Colonic mucosa (tissue), 4 donors: ENCODE data around the gene SYK. TPM values are rescaled to one million over a fixed set of nuclear protein-coding genes. Genes with fewer than 3 reads are reported as not detected.
"Not testable (repeated sequence)": the region's sequence is repeated elsewhere in the genome, so short reads cannot be mapped to it uniquely, and the experiment has no call there.

Experiments
- DNase-seq: peaks from one replicate; pipeline ENCODE4 v3.0.0-alpha.2; 2020
- H3K27ac ChIP-seq: fragments of 200-600 bp; one replicate; pipeline ENCODE4 v1.8.0; 2021
- H3K27me3 ChIP-seq: fragments of 200-600 bp; one replicate; pipeline ENCODE4 v1.8.0; 2021
- H3K36me3 ChIP-seq: fragments of 200-600 bp; one replicate; pipeline ENCODE4 v1.8.0; 2021
- H3K4me1 ChIP-seq: fragments of 200-600 bp; one replicate; pipeline ENCODE4 v1.8.0; 2021; ENCODE audit warnings: mild to moderate bottlenecking
- H3K4me3 ChIP-seq: fragments of 200-600 bp; one replicate; pipeline ENCODE4 v1.8.0; 2021
- H3K9ac ChIP-seq, 2 donors: one replicate each; pipeline ENCODE4 v1.7.0; 2013; ENCODE audit warnings: control low read depth in 2 of 2, low read depth in 2 of 2, low read length in 2 of 2
- H3K9me3 ChIP-seq: fragments of 200-600 bp; one replicate; pipeline ENCODE4 v1.8.0; 2021
- intact Hi-C: fragments of 100-400 bp; cut with DNase I; formaldehyde crosslinking; loops from one replicate; pipeline ENCODE4 v1.14.1; 2022
- total RNA-seq, 2 donors: library from RNA; stranded (reverse); fragmentation: NEBNext Ultra II Directional in 1 of 2; extraction: Animal tissue kit (Norgen Biotek cat#: 25700) in 1 of 2; gene quantifications; one replicate each; pipeline ENCODE4 v1.2.1, GENCODE V29; 2021
- TF ChIP-seq, protein P1 (sequence below): fragments of 200-600 bp; IDR thresholded peaks from one replicate; pipeline ENCODE4 v1.8.0; 2022; ENCODE audit warnings: antibody characterized with exemption, mild to moderate bottlenecking
- donor health status: healthy.
- donor health status: DM: no; HTN: no; CAD: no.
- donor health status: DM: no; HTN: no; CAD: no.

Gene SYK
- total RNA-seq, 2 donors from 2014 or later = 58.1 to 92.6 TPM

DNA sequence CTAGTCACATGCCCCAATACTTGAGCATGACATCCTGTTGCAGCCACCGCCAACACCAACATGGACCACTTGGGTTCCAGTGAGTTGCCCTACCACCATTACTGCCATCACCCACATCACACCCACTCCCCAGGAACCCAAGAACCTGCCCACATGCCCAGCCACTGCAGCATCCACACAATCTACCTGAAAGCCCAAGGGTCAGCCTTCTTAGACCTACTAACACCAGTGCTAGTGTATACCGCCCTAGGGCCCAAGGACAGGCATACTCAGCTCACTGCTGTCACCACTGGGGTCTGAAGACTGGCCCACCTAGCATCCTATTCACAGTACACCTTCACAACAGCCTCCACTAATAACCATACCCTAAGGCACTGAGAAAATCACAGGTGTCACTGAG, 82.0 kb downstream of the SYK start:
- Histone ChIP-seq H3K4me1 (no peaks in the 10 kb centered on the region), H3K9me3 (no peaks in the 10 kb centered on the region), H3K4me3 (no peak overlapping the region), H3K27me3 (no peaks in the 10 kb centered on the region), H3K9ac (no peak overlapping the region), H3K36me3 (peaks cover 6% of the 10 kb centered on the region), H3K27ac (no peak overlapping the region)
- intact Hi-C loops = no loop called here
- DNase-seq = no peak
- TF ChIP-seq, protein P1, sequence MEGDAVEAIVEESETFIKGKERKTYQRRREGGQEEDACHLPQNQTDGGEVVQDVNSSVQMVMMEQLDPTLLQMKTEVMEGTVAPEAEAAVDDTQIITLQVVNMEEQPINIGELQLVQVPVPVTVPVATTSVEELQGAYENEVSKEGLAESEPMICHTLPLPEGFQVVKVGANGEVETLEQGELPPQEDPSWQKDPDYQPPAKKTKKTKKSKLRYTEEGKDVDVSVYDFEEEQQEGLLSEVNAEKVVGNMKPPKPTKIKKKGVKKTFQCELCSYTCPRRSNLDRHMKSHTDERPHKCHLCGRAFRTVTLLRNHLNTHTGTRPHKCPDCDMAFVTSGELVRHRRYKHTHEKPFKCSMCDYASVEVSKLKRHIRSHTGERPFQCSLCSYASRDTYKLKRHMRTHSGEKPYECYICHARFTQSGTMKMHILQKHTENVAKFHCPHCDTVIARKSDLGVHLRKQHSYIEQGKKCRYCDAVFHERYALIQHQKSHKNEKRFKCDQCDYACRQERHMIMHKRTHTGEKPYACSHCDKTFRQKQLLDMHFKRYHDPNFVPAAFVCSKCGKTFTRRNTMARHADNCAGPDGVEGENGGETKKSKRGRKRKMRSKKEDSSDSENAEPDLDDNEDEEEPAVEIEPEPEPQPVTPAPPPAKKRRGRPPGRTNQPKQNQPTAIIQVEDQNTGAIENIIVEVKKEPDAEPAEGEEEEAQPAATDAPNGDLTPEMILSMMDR = no peak

DNA sequence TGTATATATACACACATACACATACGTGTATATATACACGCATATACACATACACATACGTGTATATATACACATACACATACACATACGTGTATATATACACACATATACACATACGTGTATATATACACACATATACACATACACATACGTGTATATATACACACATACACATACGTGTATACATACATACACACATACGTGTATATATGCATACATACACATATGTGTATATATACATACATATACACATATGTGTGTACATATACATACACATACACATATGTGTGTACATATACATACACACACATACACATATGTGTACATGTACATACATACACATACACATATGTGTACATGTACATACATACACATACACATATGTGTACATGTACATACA, 82.6 kb downstream of the SYK start:
- DNase-seq = no peak
- no peak overlapping the region for H3K27ac ChIP-seq
- H3K9me3 ChIP-seq = no peaks in the 10 kb centered on the region
- TF ChIP-seq, protein P1 = no peak
- H3K4me1 ChIP-seq = no peaks in the 10 kb centered on the region
- intact Hi-C loops = no loop called here
- no peaks in the 10 kb centered on the region for H3K27me3 ChIP-seq
- no peak overlapping the region for H3K4me3 ChIP-seq
- H3K9ac ChIP-seq = no peak overlapping the region
- peaks cover 6% of the 10 kb centered on the region for H3K36me3 ChIP-seq

DNA sequence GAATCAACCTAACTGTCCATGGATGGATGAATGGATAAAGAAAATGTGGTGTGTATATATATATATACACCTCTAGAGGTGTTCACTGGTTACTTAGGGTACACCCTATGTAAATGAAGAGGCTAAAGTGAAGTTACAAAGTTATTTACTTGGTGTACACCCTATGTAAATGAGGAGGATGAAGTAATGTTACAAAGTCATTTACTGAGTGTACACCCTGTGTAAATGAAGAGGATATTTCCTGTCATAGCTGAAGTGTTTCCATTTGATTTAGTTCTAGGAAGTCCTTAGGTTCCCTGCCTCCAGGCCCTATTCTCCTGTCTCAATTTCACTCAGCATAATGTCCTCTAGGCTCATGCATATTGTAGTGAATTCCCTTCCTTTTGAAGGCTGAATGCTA, 85.2 kb downstream of the SYK start:
- H3K36me3 ChIP-seq, intact Hi-C loops: not testable (repeated sequence)

DNA sequence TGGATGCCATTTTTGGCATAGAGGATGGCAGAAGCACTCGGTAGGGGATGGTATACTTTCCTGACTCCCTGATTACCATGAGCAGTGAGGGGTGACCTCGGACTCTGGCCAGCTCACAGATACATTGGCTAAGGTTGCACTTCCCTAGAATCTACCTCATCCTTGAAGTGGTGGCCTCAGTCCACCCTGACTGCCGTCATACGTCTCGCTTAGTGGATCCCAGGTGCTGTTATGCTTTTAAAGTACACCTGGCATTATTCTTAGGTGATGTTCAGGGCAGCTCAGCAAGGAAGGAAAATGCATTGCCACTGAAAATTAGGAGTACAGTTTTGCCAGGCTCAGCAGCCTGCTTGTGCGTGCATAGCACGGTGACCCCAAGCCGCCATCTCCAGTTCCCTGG, 87.3 kb downstream of the SYK start:
- no peaks in the 10 kb centered on the region for H3K27me3 ChIP-seq
- no peaks in the 10 kb centered on the region for H3K36me3 ChIP-seq
- no peak overlapping the region for H3K4me3 ChIP-seq
- intact Hi-C loops = no loop called here
- H3K9me3 ChIP-seq = no peaks in the 10 kb centered on the region
- DNase-seq = no peak
- TF ChIP-seq, protein P1 = no peak
- no peak overlapping the region for H3K9ac ChIP-seq
- H3K4me1 ChIP-seq = no peaks in the 10 kb centered on the region
- no peak overlapping the region for H3K27ac ChIP-seq

More for the DNA sequence above, 85.2 kb downstream of the SYK start:
- H3K9me3 ChIP-seq, H3K27ac ChIP-seq, H3K9ac ChIP-seq, DNase-seq, H3K4me3 ChIP-seq, H3K4me1 ChIP-seq, H3K27me3 ChIP-seq: not testable (repeated sequence)

DNA sequence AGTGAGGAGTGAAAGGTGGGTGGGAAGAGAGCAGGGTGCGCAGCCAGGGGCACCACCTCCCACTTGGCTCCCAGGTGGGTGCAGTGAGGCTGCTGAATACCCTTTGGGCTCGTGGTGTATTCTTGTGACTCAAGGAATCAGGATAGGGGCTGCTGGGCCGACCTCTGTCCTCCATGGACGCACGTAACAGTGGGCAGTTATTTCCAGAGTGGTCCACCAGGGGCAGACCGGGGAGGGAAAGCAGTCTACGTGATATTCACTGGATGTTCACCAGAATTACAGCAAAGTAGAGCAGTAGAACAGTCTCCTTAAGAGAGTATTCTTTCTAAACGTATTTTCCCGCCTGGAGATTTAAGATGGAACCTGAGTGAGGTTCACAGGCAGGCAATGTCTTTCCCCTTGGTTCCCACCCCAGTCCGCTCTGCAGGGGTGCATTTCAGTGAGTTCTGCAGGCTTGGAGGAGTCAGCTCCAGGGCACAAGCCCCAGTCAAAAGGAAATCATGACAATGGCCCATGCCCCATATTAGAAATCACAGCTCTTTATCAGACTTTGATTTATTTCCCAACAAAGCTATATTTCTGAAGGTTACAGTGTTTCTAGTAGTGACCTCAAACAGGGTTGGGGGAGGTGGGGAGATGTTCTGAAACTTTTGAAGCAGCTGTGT, 88.7 kb downstream of the SYK start:
- DNase-seq = no peak
- H3K9me3 ChIP-seq = no peaks in the 10 kb centered on the region
- H3K4me3 ChIP-seq = no peak overlapping the region
- no peaks in the 10 kb centered on the region for H3K36me3 ChIP-seq
- TF ChIP-seq, protein P1 = no peak
- no peaks in the 10 kb centered on the region for H3K4me1 ChIP-seq
- no peak overlapping the region for H3K27ac ChIP-seq
- no peak overlapping the region for H3K9ac ChIP-seq
- intact Hi-C loops = no loop called here
- H3K27me3 ChIP-seq = no peaks in the 10 kb centered on the region

DNA sequence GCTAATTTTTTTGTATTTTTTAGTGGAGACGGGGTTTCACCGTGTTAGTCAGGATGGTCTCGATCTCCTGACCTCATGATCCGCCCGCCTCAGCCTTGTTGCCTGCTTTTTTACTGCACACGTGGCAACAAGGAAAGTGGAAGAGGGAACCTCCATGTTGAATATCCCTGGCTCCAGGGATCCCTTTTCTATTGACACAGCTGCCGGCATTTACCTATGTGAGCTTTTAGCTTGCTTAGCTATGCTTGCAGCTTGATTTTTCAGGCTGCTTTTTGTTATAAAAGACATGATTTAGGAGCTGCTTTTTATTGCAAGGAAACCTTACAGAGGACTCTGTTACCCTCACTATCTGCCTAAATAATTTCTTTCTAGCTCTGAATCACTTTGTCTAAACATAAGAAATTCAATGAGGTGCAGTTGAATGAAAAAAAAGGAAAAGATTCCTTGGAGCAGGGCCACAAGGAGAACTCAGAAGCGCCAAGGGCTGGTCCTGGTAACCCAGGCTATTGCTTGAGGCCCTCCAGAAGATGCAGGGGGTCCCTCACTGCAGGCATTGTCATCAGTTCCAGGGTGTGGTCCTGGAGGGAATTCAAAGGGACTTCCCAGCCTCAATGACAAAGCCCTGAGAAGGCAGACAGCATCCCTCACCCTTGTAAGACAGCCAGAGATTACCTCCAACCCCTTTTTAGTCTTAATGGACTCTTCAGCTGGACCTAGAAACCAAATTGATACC, 89.9 kb downstream of the SYK start:
- Histone ChIP-seq H3K9me3 (no peaks in the 10 kb centered on the region), H3K4me1 (no peaks in the 10 kb centered on the region), H3K4me3 (no peak overlapping the region), H3K36me3 (no peaks in the 10 kb centered on the region), H3K27ac (no peak overlapping the region), H3K9ac (no peak overlapping the region), H3K27me3 (no peaks in the 10 kb centered on the region)
- TF ChIP-seq, protein P1 = no peak
- intact Hi-C loops = no loop called here
- no peak for DNase-seq
